ENCODE data around the gene GPR137.
A peak's percentile ranks its signal among the peaks of the same experiment; 100 is the strongest.
"Not testable (repeated sequence)": the region's sequence is repeated elsewhere in the genome, so short reads cannot be mapped to it uniquely, and the experiment has no call there.

GPR137 gene

GRCh38 chr11:64322925-64323260 lies 37.2 kb downstream of the GPR137 start:
- DNase-seq = no peak

- DNase-seq = no peak
Observed at GRCh38 chr11:64323373-64323772, 37.7 kb downstream of the GPR137 start.

- DNase-seq = not testable (repeated sequence)
Observed at GRCh38 chr11:64323984-64324383, 38.3 kb downstream of the GPR137 start.

- DNase-seq = no peak
Observed at GRCh38 chr11:64324692-64325469, 39.2 kb downstream of the GPR137 start.

GRCh38 chr11:64327375-64327774 lies 41.7 kb downstream of the GPR137 start:
- no peak for DNase-seq

- DNase-seq = no peak
Observed at GRCh38 chr11:64327993-64328392, 42.3 kb downstream of the GPR137 start.

- no peak for DNase-seq
Observed at GRCh38 chr11:64330888-64331287, 45.2 kb downstream of the GPR137 start.

DNA sequence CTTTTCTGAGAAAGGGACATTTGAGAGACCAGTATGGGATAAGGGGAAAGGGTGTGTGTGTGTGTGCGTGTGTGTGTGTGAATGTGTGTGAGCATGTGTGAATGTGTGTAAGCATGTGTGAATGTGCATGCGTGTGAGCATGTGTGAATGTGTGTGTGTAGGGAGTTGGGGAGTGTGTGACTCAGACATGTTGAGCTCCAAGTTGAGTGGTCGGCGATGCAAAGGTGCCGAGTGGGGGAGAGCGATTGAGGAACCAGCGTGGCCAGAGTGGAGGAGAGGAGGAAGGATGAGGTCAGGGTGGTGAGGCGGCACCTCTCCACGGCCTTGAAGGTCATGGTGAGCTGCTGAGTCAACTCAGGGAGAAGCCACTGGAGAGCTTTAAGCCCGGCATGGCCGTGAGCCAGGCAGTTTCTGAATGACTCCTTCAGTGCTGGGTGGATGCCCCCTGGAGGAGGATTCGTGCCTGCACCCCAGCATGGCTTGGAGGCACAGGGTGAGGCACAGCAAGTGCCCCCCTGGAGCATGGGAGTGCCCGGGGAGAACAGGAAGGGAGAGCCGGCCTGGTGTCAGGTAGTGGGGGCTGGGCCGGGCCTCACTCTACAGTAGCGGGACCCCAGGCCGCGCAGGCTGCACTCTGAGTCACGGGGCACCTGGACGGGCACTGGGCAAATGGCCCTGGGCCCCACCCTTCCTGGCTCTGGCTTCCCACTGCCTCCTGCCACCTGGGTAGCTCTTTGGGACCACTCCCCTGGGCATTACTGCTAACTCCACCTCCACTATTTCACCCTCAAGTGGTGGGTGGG lies 46.1 kb downstream of the GPR137 start:
- peak; percentile 87 for DNase-seq

DNA sequence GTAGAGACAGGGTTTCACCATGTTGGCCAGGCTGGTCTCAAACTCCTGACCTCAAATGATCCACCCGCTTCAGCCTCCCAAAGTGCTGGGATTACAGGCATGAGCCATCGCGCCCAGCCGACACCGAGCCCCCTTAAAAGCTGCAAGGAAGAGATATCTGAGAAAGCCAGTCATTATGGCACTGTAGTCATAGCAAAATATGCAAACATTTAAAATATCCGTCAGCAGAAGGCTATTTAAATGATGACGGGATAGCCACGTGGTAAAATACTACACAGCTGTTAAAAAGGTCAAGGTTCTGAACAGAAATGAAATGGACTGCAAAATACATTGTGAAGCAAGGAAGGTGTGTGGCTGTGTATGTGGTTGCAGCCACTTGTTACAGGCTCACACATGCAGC lies 47.9 kb downstream of the GPR137 start:
- DNase-seq = no peak

DNA sequence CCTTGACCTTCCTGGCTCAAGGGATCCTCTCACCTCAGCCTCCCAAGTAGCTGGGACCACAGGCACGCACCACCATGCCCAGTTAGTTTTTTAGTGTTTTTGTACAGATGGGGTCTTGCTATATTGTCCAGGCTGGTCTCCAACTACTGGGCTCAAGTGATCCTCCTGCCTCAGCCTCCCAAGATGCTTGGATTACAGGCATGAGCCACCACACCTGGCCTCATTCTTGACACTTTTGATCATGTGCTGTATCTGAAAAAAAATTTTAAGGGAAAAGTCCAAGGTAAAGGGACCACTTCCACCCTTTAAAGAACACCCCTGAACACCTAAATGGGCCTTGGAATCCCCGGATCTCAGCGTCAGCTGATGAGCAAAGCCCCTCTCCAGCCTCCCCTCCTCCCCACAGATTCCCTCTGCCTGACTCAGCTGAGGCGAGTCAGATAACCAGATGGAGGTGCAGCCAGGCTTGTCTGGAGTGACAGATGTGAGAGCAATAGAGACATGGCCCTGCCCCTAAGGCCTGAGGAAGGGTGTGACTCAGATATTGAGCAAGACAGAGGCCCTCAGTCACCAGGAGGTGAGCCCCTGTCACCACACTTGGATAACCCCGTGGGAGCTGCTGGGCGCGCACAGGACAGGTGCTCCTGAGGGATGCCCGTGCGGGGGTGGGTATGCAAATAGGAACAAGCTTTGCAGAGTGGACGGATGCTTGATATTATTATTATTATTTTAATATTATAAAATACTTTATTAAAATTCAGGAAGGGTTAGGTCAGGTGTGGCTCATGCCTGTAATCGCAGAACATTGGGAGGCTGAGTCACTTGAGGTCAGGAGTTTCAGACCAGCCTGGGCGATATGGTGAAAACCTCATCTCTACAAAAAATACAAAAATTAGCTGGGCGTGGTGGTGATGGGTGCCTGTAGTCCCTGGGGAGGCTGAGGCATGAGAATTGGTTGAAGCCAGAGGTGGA lies 49.4 kb downstream of the GPR137 start:
- peak; percentile 90 for DNase-seq

DNA sequence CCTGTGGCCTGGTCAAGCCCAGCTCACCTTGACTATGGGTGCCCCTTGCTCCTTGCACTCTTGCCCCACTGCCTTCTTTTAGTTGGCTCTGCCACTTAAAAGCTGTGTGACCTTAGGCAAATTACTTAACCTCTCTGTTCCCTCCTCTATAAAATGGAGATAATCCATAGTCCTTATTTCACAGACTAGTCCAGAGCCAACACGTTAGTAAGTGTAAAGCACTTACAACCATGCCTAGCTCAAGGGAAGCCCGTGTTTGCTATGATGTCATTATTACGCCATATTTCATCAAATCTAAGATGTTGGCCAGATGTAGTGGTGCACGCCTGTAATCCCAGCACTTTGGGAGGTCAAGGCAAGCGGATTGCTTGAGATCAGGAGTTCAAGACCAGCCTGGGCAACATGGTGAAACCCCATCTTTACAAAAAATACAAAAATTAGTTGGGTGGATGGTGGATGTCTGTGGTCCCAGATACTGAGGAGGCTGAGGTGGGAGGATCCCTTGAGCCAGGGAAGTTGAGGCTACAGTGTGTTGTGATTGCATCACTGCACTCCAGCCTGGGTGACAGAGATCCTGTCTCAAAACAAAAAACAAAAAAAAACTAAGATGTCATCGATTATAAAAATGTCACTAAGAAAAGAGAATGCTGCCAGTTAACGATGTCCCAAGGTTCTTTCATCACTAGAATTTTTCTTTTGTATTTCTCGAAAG lies 52.0 kb downstream of the GPR137 start:
- no peak for DNase-seq

GRCh38 chr11:64338716-64339115 lies 53.1 kb downstream of the GPR137 start:
- no peak for DNase-seq

Measured in T1000 (cell line).